ENCODE data around the gene TMEM151A.

The TMEM151A gene

DNA sequence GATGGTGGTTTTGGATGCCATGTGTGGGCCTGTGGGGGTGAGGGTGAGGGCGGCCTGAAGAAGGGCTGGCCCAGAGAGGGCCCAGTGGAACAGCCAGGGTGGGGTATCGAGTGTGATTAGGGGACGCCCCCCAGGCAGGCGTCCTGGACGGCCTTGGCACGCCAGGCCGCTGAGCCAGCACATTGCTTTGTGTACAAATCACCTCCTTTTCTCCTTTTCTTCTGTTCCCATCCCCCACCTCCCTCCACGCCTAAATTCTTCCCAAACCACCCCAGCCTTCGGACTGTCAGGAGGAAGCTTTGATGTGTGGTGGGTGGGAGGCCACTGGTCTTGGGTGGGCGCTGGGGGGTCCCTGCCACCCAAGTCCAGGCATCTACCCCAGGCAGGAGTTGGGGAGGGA, 33.0 kb downstream of the TMEM151A start:
- no peak for DNase-seq (ENCODE audit: low spot score)

DNA sequence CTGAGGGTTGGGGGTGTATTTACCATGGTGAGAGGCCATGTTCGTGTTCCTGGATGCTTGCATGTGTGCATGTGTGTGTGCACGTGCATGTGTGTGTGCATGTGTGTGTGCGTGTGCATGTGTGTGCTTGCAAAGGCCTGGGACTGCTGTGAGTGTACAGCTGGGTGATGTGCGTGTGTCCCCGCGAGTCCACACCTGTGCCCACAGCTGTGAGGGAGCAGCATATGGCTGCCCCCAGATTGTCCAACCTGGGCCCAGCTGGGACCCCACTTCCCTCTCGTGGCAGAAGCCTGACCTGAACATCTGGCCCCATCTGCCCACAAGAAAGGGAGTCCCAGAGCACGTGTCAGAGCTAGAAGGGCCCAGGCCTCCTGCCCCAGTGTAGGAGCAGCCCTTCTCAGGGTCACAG, 33.6 kb downstream of the TMEM151A start:
- no peak for DNase-seq (ENCODE audit: low spot score)

DNA sequence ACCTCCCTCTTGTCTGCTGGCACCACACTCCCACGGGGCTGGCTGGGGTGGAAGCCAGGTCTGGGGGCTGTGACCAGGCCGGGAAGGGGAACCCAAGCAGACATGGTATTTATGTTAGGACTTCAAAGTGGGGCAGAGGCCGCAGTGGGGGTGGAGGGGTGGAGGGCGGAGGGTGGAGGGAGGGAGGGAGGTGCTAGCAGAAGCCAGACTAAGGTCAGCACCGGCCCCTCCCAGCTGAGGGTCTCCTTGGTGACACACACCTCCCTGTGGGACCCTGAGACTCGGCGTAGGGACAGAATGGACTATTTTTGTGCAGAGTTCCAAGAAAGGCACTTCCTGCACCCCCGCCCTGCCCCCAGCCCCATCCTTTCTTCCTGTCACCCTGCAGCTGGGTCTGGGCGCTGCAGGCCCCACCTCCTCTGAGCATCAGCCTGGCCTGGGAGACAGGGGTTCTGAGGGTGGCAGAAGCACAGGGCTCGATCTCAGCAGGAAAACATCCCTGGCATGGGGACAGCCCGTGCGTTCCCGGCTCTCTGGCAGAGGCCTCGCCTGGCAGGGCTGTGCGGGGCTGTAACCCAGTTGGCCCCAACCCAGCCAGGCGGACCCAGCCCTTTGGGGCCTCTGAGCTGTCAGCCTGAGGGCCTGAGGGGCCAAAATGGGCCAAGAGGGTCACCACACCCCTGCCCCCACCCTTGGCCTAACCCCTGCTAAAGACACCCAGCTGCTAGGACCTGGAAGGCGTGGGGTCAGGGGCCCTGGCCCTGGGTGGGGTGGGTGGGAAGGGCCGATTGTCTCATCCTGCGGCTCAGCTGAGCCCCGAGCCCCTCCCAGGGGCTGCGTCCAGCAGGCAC, 34.8 kb downstream of the TMEM151A start:
- DNase-seq (ENCODE audit: low spot score) = no peak

DNA sequence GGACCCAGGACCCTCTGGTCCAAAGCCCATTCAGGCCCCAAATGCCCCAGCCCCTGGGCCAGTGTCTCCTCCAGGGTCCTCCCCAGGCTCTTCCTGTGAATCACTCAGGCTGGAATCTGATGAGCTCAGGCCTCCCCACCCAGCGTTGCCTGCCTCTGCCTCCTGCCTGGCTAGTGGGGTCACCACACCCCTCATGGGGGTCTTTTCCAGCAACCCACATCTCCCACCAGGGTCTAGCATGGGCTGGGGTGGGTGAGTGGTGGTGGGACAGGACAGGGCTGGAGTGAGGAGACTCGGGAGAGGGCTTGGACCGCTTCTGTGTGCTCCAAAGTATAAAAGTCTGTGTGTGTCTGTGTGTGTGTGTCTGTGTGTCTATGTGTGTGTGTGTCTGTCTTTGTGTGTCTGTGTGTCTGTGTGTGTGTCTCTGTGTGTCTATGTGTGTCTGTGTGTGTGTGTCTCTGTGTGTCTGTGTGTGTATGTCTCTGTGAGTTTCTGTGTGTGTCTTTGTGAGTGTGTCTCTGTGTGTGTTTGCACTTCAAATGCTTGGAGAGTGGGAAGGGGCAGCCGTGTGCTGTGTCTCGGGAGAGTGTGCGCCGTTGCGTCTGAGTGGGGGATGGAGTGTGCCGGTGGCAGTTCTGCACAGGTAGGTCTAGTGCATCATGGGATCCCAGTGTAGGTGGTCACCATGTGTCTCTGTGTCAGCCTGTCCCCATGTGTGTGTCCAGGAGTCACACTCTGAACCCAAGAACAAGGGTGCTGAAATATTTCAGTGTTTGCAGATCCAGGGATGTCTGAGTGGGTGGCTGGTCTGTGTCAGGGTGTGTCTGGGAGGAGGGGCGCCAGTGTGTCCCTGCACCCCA, 35.7 kb downstream of the TMEM151A start:
- no peak for DNase-seq (ENCODE audit: low spot score)

DNA sequence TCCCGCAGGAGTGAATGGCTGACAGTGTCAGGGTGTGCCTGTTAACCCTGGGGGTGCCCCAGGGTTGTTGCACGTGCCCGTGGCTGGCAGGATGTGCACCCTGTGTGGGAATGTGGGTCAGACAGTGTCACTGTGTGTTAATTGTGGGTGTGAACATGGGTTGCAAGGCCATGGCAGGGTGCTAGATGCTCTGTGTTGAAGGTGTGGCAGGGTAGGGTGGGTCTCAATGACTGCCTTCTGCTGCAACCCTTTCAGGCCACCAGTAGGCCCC, 36.3 kb downstream of the TMEM151A start:
- no peak for DNase-seq (ENCODE audit: low spot score)

DNA sequence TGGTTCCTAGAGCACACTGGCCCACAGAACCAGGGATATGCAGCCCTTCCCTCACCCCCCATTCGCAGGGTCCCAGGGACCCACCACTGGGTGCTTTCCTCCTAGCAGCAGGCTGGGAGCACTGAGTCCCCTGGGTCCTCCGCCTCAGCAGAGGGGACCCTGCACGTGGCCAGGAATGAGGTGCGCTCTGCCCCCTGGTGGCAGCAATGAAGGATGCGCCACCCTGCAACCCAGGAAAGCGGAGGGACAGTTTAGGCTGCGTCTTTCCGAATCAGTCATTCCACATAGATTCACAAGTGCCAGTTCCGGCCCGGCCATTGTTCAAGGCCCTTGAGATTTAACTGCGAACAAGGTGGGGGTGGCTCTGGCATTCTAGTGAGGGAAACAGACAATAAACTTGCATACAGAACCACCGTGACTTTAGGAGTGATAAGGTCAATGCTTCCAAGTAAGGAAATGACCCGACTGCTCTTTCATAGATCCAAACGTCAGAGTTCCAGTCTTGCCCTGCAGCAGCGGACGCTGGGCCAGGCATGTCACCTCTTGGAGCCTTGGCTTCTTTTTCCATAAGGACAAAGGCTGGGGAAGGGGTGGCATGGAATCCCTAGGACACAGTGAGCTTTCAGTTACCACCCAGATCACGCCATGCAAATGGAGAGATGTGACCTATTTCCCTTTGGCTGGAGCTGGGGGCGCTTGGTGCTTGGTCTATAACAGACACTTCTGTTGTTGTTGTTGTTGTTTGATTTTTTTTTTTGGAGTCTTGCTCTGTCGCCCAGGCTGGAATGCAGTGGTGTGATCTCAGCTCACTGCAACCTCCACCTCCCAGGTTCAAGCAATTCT, 36.8 kb downstream of the TMEM151A start:
- peak; percentile 88 for DNase-seq (ENCODE audit: low spot score)

DNA sequence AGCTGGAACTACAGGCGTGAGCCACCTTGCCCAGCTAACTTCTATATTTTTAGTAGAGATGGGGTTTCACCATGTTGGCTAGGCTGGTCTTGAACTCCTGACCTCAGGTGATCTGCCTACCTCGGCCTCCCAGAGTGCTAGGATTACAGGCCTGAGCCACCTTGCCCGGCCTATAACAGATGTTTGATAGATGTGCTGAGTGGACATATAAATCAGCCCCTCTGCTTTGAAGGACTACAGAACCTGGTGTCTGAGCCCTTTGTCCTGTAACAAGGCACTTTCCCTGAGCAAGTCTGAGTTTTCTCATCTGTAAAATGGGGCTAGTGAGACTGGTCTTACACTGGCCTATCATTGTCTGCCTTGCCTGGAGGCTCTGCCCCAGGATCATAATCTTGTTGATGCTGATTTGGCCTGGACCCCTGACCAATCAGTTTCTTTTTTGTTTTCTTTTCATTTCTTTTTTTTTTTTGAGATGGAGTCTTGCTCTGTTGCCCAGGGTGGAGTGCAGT, 37.5 kb downstream of the TMEM151A start:
- no peak for DNase-seq (ENCODE audit: low spot score)

DNA sequence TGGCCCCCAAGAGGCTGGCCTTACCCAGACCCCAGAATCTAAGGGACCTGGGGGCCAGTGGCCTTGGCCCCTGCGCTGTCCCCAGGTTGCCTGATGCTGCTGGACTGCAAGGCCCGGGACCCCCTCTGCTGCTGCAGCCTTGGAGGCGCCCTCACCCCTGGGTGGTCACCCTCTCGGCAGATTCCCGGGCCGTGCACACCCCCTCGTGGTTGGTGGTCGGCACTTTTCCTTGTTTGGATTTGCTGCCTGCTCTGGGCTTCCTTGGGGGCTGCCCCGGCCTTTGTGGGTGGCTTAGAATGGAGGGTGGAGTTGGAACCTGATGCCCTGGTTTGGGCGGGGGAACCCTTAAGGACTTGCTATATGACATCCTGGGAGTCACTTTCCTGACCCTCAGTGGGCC, 39.2 kb downstream of the TMEM151A start:
- no peak for DNase-seq (ENCODE audit: low spot score)

DNA sequence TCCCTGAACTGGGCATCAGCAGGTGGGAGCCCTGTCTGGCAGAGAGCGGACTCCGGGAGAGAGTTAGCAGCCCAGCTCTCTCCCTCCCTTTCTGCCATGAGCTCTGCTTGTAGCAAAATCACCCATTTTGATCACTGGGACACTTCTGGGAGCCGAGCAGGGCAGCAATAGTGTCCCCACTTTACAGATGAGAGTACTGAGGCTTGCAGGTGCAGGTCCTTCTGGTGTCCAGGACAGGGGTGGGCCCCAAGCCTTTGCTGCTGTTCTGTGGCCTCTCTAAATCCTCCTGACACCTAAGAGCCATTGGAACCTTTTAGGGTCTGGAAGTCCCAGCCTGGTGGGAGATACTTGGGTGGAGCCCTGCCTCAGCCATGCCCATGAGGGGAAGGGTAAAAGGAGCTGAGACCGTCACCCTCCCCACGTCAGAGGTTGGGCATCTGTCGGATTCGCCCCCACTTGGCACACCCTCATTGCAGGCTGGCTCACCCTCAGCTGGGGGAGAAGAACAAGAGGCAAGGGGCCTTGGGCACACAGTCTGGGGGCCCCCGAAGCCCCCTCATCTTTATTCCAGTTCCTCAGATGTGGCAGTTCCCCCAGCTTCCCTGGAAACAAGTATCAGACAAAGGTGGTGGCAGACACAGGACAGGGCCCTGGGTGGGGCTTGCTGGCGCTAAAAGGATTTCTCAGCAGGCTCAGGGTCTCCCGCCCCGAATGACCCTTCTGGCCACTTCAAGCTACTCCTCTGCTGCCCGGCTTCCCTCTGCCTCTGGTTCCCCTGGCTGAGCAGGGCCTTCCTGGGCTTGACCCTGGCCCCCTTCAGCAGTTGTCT, 40.1 kb downstream of the TMEM151A start:
- no peak for DNase-seq (ENCODE audit: low spot score)

DNA sequence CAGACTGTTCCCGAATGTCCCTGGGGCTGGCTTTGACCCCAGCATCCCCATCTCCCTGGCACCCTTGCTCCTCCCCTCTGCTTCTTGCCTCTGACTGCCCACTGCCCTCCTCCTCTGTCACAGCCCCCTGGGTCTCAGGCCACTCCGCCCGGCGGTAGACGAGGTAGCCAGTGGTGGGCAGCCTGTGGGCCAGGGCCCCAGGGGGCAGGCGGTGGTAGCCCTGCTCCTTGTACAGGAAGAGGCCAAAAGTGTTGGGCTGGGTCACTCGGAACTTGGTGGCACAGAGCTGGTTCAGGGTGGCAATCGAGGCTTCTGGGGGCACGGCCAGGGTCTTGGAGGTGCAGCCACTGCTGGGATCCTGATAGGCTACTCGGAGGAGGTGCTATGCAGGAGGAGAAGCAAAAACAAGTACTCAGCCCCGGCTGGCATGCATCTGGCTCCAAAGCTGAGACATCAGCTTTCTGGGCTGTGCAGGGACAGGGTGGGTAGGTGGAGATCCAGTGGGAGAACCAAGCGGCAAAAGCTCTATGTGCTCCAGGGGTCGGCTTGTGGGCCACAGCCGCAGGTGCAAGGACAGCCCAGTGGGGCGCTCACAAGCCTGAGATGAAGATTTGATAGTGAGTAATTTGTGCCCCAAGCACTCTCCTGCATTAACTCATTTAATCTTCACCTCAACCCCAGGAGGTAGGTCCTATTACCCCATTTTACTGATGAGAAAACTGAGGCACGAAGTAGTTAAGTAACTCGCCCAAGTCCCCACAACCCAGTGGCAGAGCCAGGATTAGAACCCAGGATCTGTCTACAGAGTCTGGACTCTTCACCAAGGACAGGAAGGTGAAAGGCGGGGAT, 40.9 kb downstream of the TMEM151A start:
- DNase-seq (ENCODE audit: low spot score) = no peak

DNA sequence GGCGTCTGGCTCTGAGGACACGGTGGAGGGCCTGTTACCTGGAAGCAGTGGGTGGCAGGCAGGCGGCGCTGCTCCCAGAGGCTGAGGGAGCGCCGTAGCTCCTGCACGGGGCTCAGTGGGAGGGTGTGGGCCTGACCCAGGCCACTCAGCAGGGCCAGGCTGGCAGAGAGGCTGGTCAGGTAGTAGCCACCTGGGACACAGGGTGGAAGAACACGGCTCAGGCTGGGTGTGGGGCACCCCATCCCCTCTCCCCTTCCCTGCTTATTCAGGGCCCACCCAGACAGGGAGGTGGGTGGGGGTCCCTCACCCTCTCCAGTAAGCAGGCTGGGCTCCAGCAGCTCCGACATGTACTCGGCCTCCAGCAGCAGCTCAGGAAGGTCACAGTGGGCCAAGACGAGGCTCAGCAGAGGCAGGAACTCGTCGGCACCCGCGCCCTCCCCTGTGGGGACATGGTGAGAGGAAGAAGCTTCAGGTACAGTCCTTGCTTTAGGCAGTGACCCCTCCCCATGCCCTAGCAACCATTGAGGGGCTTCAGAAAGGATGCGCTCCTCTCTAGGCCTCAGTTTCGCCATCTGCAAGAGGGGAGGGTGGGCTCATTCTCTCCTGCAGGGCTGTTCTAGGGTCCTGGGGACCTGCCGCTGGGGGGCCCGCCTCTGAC, 41.7 kb downstream of the TMEM151A start:
- DNase-seq (ENCODE audit: low spot score) = no peak

DNA sequence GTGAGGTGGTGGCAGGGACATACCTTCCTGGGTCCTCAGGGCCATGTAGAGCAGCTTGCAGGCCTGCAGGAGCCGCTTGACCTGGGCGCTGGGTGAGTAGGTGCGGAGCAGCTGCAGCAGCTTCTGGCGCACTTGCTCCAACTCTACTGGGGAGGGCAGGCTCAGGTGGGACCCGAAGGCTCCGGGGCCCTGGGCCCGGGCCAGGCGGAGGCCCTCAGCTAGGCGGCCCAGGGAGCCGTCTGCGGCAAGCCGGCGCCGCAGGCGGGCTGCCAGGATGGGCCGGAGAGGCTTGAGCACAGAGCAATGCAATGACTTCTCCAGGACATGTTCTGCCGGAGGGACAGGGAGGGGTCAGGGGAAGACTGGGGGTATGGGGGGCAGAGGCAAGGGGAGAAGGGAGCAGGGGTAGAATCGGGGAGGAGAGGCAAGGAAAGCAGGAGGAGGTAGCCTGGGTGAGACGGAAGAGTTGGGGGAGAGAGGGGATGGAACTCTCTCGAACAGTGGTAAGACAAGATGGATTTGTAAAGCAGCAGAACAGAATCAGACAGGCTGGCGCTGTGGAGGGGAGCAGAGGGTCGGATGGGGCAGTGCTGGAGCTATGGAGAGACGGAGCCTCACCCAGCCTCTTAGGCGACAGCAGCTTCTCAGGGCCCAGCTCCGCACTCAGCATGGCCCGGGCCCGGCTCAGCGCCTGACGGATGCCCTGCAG, 42.4 kb downstream of the TMEM151A start:
- DNase-seq (ENCODE audit: low spot score) = no peak

DNA sequence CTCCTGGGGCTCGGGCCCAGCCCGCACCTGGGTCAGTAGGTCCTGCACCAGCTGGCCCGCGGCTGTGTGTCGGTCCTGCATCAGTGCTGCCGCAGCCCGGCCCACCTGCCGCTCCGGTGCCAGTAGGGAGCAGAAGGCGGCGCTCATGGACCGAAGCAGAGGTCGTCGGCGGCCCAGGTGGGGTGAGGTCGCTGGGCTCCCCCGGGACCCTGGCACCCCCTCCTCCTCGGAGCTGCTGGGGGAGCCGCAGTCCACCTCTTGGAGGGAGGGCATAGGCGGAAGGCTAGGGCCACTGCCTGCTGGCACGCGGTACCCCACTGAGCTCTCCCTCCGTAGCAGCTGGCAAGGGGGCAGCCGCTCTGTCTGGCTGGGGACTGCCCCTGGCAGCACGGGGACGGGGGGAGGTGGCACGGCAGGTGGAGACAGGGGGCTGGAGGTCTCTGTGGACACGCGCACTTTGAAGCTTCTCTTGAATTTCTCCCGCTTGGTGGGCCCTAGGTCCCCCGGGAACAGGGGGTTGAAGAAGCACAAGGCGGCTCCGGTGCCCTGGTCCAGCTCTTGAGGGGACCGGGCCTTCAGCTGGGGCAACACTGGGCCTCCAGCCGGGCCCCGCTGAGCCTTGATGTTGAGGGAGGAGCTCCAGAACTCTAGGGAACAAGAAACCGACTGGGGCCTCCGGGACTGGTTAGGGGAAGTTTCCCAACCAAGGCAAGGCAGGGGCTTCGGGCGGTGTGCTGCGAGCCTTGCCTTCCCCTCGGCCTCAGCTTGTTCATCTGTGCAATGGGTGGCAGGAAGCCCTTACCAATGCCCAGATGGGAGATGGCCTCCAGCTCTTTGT, 43.1 kb downstream of the TMEM151A start:
- no peak for DNase-seq (ENCODE audit: low spot score)

DNA sequence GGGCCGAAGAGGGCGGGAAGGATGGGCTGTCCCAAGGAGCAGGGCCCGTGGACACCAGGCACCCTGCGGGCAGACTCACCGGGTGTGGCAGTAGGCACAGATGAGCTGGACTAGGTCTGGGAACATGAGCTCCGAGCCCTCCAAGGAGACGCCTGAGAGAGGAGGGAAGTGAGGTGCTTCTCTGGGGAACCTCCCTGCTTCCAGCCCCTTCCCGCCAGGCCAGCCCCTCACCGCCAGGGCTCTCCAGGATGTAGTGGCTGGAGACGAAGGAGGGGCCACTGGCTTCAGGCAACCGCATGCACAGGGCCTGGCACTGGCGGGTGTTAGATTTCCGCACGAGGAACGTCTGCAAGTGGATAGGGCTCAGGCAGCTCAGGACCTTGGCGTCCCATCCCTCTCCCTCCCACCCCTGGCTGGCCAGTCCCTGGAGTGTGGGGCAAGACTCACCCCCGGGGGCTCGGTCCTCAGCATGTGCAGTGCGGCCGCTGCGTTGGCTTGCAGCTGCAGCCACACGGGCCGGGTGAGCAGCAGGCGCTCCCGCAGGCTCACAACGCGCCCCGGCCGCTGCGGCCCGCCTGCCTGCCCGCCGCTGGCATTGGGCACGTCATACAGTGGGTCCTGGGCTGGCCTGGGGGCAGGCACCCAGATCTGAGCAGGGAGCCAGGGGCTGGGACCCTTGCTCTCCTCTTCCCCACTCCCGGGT, 44.0 kb downstream of the TMEM151A start:
- DNase-seq (ENCODE audit: low spot score) = no peak

DNA sequence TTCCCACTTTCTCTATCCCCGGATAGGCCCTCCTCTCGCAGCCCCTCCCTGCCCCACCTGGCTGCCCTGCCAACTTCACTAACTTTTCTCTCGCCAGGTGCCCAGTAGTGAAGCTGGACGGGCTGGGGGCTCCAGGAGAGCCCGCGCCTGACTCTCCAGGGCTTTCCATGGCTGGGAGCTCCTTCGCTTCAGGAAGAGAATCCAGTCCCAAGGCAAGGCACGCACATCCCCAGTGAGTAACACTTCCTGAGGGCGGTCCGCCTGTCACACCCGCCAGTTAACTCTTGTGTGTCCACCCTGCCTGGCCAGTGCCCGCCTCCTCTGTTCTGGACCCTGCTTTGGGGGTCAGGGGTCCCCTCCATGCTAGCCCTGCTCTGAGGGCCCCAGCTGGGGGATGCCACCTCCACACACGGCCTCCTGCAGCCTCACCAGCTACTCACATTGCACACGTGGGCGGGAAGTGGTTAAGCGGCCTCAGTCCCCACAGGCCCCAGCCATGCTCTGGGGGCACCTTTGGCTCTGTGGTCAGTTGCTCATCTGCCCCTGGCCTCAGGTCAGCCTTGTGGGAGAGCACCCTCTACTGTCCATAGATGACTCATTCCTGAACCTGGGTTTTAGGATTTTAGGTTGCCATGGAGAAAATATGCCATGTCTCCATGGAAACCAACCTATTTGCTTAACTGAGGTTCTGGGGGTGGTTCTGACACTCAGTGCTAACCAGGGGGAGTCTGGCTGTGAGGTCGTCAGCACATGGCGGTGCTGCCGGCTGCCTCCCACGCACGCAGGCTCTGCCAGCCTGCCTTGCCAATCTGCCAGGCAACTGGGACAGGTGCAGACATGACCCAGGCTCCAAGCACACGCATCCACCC, 44.8 kb downstream of the TMEM151A start, which contains the start of gene RIN1:
Gene RIN1 (minus strand): TSS at position 201 of the 869 bp plus-strand sequence. CDS start 32 bp downstream, at position 169.
- DNase-seq (ENCODE audit: low spot score) = peak; percentile 71

DNA sequence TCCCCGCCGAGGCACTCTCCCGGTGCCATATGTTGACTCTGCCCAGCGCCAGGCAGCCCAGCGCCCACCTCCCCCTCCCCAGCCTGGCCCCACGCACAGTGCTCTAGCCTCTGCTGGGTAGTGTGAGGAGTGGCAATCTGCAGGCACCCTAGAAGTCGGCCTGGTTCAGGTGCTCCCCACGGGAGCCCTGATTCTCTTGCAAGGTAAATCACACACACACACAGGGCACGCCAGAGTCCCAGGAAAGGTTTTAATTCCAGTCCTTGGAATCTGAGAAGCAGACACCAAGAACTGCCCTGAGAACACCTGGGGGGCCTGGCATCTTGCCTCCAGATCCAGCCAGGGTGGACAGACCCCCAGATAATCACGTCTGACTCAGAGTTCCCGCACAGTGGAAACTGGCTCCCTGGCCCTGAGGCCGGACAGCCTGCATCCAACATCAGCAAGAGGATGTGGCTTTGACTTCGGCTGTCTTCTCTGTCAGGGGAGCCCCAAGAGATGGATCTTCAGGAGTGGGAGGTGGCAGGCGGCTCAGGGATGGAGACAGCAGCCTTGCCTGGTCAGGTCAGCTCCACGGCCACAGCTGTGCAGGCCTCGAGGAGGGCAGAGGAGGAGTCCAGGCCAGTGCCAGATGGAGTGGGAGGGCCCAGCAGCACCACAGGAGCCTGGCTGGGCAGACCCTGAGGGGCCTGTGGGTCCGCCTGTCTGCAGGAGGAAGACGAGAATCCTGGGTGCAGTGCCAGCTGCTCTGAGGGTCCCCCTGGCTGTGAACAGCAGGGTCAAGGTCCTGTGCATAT, 45.6 kb downstream of the TMEM151A start:
- no peak for DNase-seq (ENCODE audit: low spot score)
